K562 (cell line): ENCODE measurements around the gene KRT26. TPM values are rescaled to one million over a fixed set of nuclear protein-coding genes. Genes with fewer than 3 reads are reported as not detected.

Experiments
- ARID4B ChIP-seq: sonication (generic); formaldehyde crosslinking; IDR thresholded peaks from 2 replicates; pipeline ENCODE4 v1.8.0; 2022; ENCODE audit warnings: mild to moderate bottlenecking, missing genetic modification reagents
- ATF3 ChIP-seq, 2 experiments: fragments of 450-650 bp in 1 of 2; sonication (generic) in 1 of 2; formaldehyde crosslinking in 1 of 2; IDR thresholded peaks in 1 of 2; conservative IDR thresholded peaks in 1 of 2; 2 replicates each; pipeline versions ENCODE4 v1.6.1 to v1.8.1; 2016 to 2023; ENCODE audit warnings: mild to moderate bottlenecking in 2 of 2, moderate library complexity in 2 of 2, inconsistent platforms in 1 of 2, missing genetic modification reagents in 1 of 2
- BACH1 ChIP-seq: fragments of 200-800 bp; sonication (Bioruptor generic); IDR thresholded peaks from 2 replicates; pipeline ENCODE4 v1.6.1; 2016; ENCODE audit warnings: missing genetic modification characterization, missing compliant biosample characterization
- CHD1 ChIP-seq: fragments of 200-600 bp; sonication (generic); IDR thresholded peaks from one replicate; pipeline ENCODE4 v1.6.1; 2012; ENCODE audit warnings: mild to moderate bottlenecking, moderate library complexity, low read length, inconsistent platforms
- CREB3L1 ChIP-seq: fragments of 450-650 bp; IDR thresholded peaks from 2 replicates; pipeline ENCODE4 v1.6.1; 2014; ENCODE audit warnings: low read depth, mild to moderate bottlenecking, moderate library complexity, borderline replicate concordance
- CXXC5 ChIP-seq: fragments of 250-450 bp; sonication (Bioruptor Pico); IDR thresholded peaks from 2 replicates; pipeline ENCODE4 v1.8.0; 2022; ENCODE audit warnings: inconsistent platforms, mild to moderate bottlenecking, moderate library complexity
- ELF1 ChIP-seq: fragments of 200-800 bp; sonication (Bioruptor generic); IDR thresholded peaks from 2 replicates; pipeline ENCODE4 v1.6.1; 2016; ENCODE audit warnings: missing genetic modification characterization, missing compliant biosample characterization
- ELK3 ChIP-seq: fragments of 450-650 bp; formaldehyde crosslinking; IDR thresholded peaks from 2 replicates; pipeline ENCODE4 v1.4.0; 2020; ENCODE audit warnings: mild to moderate bottlenecking
- ETV6 ChIP-seq, 3 experiments: fragments of 150-350 bp in 1 of 3; sonication (generic) in 1 of 3; formaldehyde crosslinking in 1 of 3; IDR thresholded peaks; 2 replicates each; pipeline versions ENCODE4 v1.6.1 to v1.8.0; 2014 to 2022; ENCODE audit warnings: borderline replicate concordance in 2 of 3, low read depth in 2 of 3, antibody characterized with exemption in 1 of 3, low read length in 1 of 3, mild to moderate bottlenecking in 1 of 3, missing genetic modification reagents in 1 of 3
- FOSL1 ChIP-seq: fragments of 200-800 bp; sonication (Bioruptor generic); conservative IDR thresholded peaks from 2 replicates; pipeline ENCODE4 v1.6.1; 2016; ENCODE audit warnings: missing genetic modification characterization, missing compliant biosample characterization
- GABPB2 ChIP-seq: fragments of 250-450 bp; sonication (Bioruptor Pico); conservative IDR thresholded peaks from 2 replicates; pipeline ENCODE4 v1.5.1; 2021; ENCODE audit warnings: mild to moderate bottlenecking
- HNRNPL ChIP-seq: fragments of 200-400 bp; formaldehyde crosslinking; IDR thresholded peaks from 2 replicates; pipeline ENCODE4 v1.6.1; 2017; ENCODE audit warnings: low read depth, mild to moderate bottlenecking, low read length
- NCOA6 ChIP-seq: fragments of 450-650 bp; IDR thresholded peaks from 2 replicates; pipeline ENCODE4 v1.6.1; 2017; ENCODE audit warnings: mild to moderate bottlenecking
- NFRKB ChIP-seq: fragments of 450-650 bp; IDR thresholded peaks from 2 replicates; pipeline ENCODE4 v1.6.1; 2016; ENCODE audit warnings: low read depth
- NFYB ChIP-seq: IDR thresholded peaks from 2 replicates; pipeline ENCODE4 v1.6.1; 2011; ENCODE audit warnings: mild to moderate bottlenecking, moderate library complexity; ENCODE audit not compliant: insufficient read length; ENCODE audit errors: extremely low read depth
- PCBP2 ChIP-seq: fragments of 200-400 bp; formaldehyde crosslinking; IDR thresholded peaks from 2 replicates; pipeline ENCODE4 v1.6.1; 2018; ENCODE audit warnings: low read length, low read depth, mild to moderate bottlenecking, moderate library complexity; ENCODE audit not compliant: poor library complexity, severe bottlenecking
- SIN3B ChIP-seq: fragments of 450-650 bp; IDR thresholded peaks from 2 replicates; pipeline ENCODE4 v1.6.1; 2017; ENCODE audit warnings: low read depth, mild to moderate bottlenecking, moderate library complexity
- polyA plus RNA-seq, 8 experiments: library from polyadenylated mRNA; depleted of rRNA in 4 of 8; stranded (reverse) in 5 of 8; unstranded in 3 of 8; fragments of >200 nt; fragmentation: Nextera tagmentation in 2 of 8; fragmentation: Illumina TruSeq in 1 of 8; extraction: Ambion mirVana in 2 of 8; extraction: Trizol in 1 of 8; gene quantifications; 2 replicates each; pipeline versions ENCODE4 v1.2.1 to v1.2.3, GENCODE V29; 2011 to 2014; ENCODE audit warnings: inconsistent platforms in 1 of 8, missing spikeins in 1 of 8
- total RNA-seq, 7 experiments: library from RNA; depleted of rRNA in 6 of 7; stranded (reverse); fragments of >200 nt in 6 of 7; fragmentation: Illumina TruSeq in 2 of 7; extraction: Trizol in 2 of 7; gene quantifications; 2 replicates each; pipeline versions ENCODE4 v1.2.1 to v1.2.3, GENCODE V29; 2011 to 2021; ENCODE audit warnings: low replicate concordance in 1 of 7

Gene KRT26
- total and polyA plus RNA-seq, 9 of the 15 experiments (the other 6 are each of a cell fraction or from before 2014, with no cell fraction given), result not detected

- TF ChIP-seq GABPB2 (CRISPR knock-in tag) (no peak), ELK3 (CRISPR knock-in tag) (0 out of 2 replicates have a peak, but pooled peaks have one; percentile 50), CHD1 (peak; percentile 83), NFYB (no peak), CXXC5 (CRISPR knock-in tag) (peak; percentile 69), HNRNPL (0 out of 2 replicates have a peak, but pooled peaks have one; percentile 20), FOSL1 (tag) (peak; percentile 61), ARID4B (CRISPR knock-in tag) (no peak), NFRKB (no peak; the same call in 1 of the 2 replicates), NCOA6 (0 out of 2 replicates have a peak, but pooled peaks have one; percentile 8), PCBP2 (no peak), ELF1 (peak; percentile 81), SIN3B (peak; percentile 77), BACH1 (tag) (0 out of 2 replicates have a peak, but pooled peaks have one; percentile 12), ATF3 (IDR thresholded peaks at IDR 0.05) (peak; percentile 64), ATF3 (CRISPR knock-in tag; conservative IDR thresholded peaks at IDR 0.05) (peak; percentile 31; the same call in 1 of the 2 replicates), CREB3L1 (peak; percentile 97), ETV6 (IDR thresholded peaks at IDR 0.05; ENCODE audit: borderline replicate concordance in 1 of 2, low read depth in 2 of 2, low read length in 1 of 2) (peak; percentile 81 to 91; a peak in 3 of 4 replicates), ETV6 (CRISPR knock-in tag; IDR thresholded peaks at IDR 0.05; ENCODE audit: borderline replicate concordance) (no peak)
Measured at GRCh38 chr17:40818733-40819527, 46.9 kb upstream of the KRT26 start (continued).
